ENCODE data around the gene SLC1A7. TPM values are rescaled to one million over a fixed set of nuclear protein-coding genes. Genes with fewer than 3 reads are reported as not detected.

The SLC1A7 gene
- total RNA-seq, 1 donor from 2014 or later: not detected

- peak; percentile 41 for TF ChIP-seq CTCF (IDR thresholded peaks at IDR 0.05; ENCODE audit: insufficient read depth, low read length, severe bottlenecking)
Measured at GRCh38 chr1:53176452-53177208, 34.2 kb upstream of the SLC1A7 start.

GRCh38 chr1:53174971-53175913, 32.8 kb upstream of the SLC1A7 start:
- FAIRE-seq: no peak

More at GRCh38 chr1:53176452-53177208, 34.2 kb upstream of the SLC1A7 start:
- peak; percentile 66 for FAIRE-seq
- DNase-seq (ENCODE audit: low read depth): peak; percentile 85
- H3K4me3 ChIP-seq (ENCODE audit: low read depth, low read length): no peak overlapping the region
- H3K27me3 ChIP-seq (ENCODE audit: control insufficient read depth, insufficient read depth, low read length): peaks cover 2% of the 10 kb centered on the region
- H3K36me3 ChIP-seq (ENCODE audit: control insufficient read depth, insufficient read depth, low read length): no peaks in the 10 kb centered on the region

GRCh38 chr1:53172426-53173128, 30.1 kb upstream of the SLC1A7 start:
- Histone ChIP-seq H3K27me3 (ENCODE audit: control insufficient read depth, insufficient read depth, low read length) (no peaks in the 10 kb centered on the region), H3K4me3 (ENCODE audit: low read depth, low read length) (no peak overlapping the region), H3K36me3 (ENCODE audit: control insufficient read depth, insufficient read depth, low read length) (no peaks in the 10 kb centered on the region)
- TF ChIP-seq CTCF (IDR thresholded peaks at IDR 0.05; ENCODE audit: insufficient read depth, low read length, severe bottlenecking): no peak
- FAIRE-seq (no peak), DNase-seq (ENCODE audit: low read depth) (no peak)

More at GRCh38 chr1:53174971-53175913, 32.8 kb upstream of the SLC1A7 start:
- Histone ChIP-seq H3K4me3 (ENCODE audit: low read depth, low read length) (no peak overlapping the region), H3K27me3 (ENCODE audit: control insufficient read depth, insufficient read depth, low read length) (peaks cover 2% of the 10 kb centered on the region), H3K36me3 (ENCODE audit: control insufficient read depth, insufficient read depth, low read length) (no peaks in the 10 kb centered on the region)
- no peak for TF ChIP-seq CTCF (IDR thresholded peaks at IDR 0.05; ENCODE audit: insufficient read depth, low read length, severe bottlenecking)
- DNase-seq (ENCODE audit: low read depth): no peak

GRCh38 chr1:53166912-53167311, 24.5 kb upstream of the SLC1A7 start:
- FAIRE-seq (no peak), DNase-seq (ENCODE audit: low read depth) (no peak)
- Histone ChIP-seq H3K36me3 (ENCODE audit: control insufficient read depth, insufficient read depth, low read length) (no peaks in the 10 kb centered on the region), H3K4me3 (ENCODE audit: low read depth, low read length) (no peak overlapping the region), H3K27me3 (ENCODE audit: control insufficient read depth, insufficient read depth, low read length) (no peaks in the 10 kb centered on the region)
- TF ChIP-seq CTCF (IDR thresholded peaks at IDR 0.05; ENCODE audit: insufficient read depth, low read length, severe bottlenecking): no peak

- DNase-seq (ENCODE audit: low read depth) (no peak), FAIRE-seq (no peak)
- H3K36me3 ChIP-seq (ENCODE audit: control insufficient read depth, insufficient read depth, low read length): no peaks in the 10 kb centered on the region
- TF ChIP-seq CTCF (IDR thresholded peaks at IDR 0.05; ENCODE audit: insufficient read depth, low read length, severe bottlenecking): no peak
- no peaks in the 10 kb centered on the region for H3K27me3 ChIP-seq (ENCODE audit: control insufficient read depth, insufficient read depth, low read length)
- H3K4me3 ChIP-seq (ENCODE audit: low read depth, low read length): no peak overlapping the region
Measured at GRCh38 chr1:53166366-53166765, 23.9 kb upstream of the SLC1A7 start.
